ENCODE measurements around the gene REXO4.

The REXO4 gene

DNA sequence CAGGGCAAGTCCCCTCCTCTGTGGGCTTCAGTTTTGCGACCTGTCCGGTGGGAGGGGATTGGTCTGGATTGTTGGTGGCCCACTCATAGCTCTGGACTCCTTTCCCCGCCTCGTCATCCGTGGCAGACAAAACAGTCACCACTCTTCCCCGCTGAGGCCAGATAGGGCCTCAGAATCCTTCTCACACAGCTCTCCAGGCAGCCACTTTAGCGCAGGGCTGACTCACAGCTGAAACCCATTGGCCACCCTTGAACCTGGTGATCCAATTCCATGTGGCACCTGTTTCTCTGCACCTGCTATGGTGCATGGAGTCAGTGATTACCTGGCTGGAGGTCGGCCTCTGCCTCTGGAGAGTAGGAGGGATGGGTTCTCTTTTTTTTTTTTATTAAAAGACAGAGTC, 26.2 kb upstream of the REXO4 start:
- H3K9me2 ChIP-seq (replicated peaks; ENCODE audit: low read depth, low read length) = no peaks in the 10 kb centered on the region
- no peaks in the 10 kb centered on the region for H4K20me1 ChIP-seq (ENCODE audit: insufficient read depth, low read length, poor library complexity, severe bottlenecking)
- H3K4me3 ChIP-seq (ENCODE audit: low read length, poor library complexity, severe bottlenecking) = no peak overlapping the region
- no peak overlapping the region for H2AFZ ChIP-seq (ENCODE audit: low read length)
- H3K9me3 ChIP-seq (ENCODE audit: insufficient read depth, low read depth, low read length) = no peaks in the 10 kb centered on the region
- H3K9ac ChIP-seq (ENCODE audit: low read depth, low read length, poor library complexity, severe bottlenecking) = no peak overlapping the region
- H3K4me2 ChIP-seq (ENCODE audit: low read depth, low read length, poor library complexity, severe bottlenecking) = no peak overlapping the region
- H3K79me2 ChIP-seq (ENCODE audit: insufficient read depth, low read length) = no peaks in the 10 kb centered on the region
- TF ChIP-seq, protein P1, sequence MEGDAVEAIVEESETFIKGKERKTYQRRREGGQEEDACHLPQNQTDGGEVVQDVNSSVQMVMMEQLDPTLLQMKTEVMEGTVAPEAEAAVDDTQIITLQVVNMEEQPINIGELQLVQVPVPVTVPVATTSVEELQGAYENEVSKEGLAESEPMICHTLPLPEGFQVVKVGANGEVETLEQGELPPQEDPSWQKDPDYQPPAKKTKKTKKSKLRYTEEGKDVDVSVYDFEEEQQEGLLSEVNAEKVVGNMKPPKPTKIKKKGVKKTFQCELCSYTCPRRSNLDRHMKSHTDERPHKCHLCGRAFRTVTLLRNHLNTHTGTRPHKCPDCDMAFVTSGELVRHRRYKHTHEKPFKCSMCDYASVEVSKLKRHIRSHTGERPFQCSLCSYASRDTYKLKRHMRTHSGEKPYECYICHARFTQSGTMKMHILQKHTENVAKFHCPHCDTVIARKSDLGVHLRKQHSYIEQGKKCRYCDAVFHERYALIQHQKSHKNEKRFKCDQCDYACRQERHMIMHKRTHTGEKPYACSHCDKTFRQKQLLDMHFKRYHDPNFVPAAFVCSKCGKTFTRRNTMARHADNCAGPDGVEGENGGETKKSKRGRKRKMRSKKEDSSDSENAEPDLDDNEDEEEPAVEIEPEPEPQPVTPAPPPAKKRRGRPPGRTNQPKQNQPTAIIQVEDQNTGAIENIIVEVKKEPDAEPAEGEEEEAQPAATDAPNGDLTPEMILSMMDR (conservative IDR thresholded peaks at IDR 0.05; ENCODE audit: low read length) = no peak
- no peak for TF ChIP-seq EZH2phosphoT487 (IDR thresholded peaks at IDR 0.05; ENCODE audit: borderline replicate concordance)
- H3K27me3 ChIP-seq (ENCODE audit: insufficient read depth, low read length, poor library complexity, severe bottlenecking) = no peaks in the 10 kb centered on the region
- H3K4me1 ChIP-seq (ENCODE audit: insufficient read depth, low read length, poor library complexity, severe bottlenecking) = peaks cover 6% of the 10 kb centered on the region
- no peaks in the 10 kb centered on the region for H3F3A ChIP-seq (ENCODE audit: low read depth)
- H3K36me3 ChIP-seq (ENCODE audit: insufficient read depth, low read length) = no peaks in the 10 kb centered on the region

DNA sequence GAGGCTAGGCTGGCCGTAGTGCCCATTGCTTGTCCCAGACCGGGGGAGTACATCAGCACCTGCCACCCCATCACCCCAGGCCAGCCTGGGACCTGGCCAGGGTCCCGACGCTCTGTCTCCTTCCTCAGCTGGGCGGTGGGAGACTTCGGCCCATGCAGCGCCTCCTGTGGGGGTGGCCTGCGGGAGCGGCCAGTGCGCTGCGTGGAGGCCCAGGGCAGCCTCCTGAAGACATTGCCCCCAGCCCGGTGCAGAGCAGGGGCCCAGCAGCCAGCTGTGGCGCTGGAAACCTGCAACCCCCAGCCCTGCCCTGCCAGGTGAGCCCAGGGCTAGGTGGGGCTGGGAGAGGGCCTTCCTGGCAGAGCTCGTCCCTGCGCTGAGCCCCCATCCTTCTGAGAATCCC, 25.4 kb upstream of the REXO4 start:
- TF ChIP-seq EZH2phosphoT487 (IDR thresholded peaks at IDR 0.05; ENCODE audit: borderline replicate concordance) = no peak
- TF ChIP-seq, protein P1 (conservative IDR thresholded peaks at IDR 0.05; ENCODE audit: low read length) = no peak
- no peak overlapping the region for H2AFZ ChIP-seq (ENCODE audit: low read length)
- no peaks in the 10 kb centered on the region for H3K9me3 ChIP-seq (ENCODE audit: insufficient read depth, low read depth, low read length)
- no peaks in the 10 kb centered on the region for H3F3A ChIP-seq (ENCODE audit: low read depth)
- H3K4me3 ChIP-seq (ENCODE audit: low read length, poor library complexity, severe bottlenecking) = no peak overlapping the region
- no peaks in the 10 kb centered on the region for H3K27me3 ChIP-seq (ENCODE audit: insufficient read depth, low read length, poor library complexity, severe bottlenecking)
- H3K4me2 ChIP-seq (ENCODE audit: low read depth, low read length, poor library complexity, severe bottlenecking) = no peak overlapping the region
- peaks cover 6% of the 10 kb centered on the region for H3K4me1 ChIP-seq (ENCODE audit: insufficient read depth, low read length, poor library complexity, severe bottlenecking)
- no peaks in the 10 kb centered on the region for H4K20me1 ChIP-seq (ENCODE audit: insufficient read depth, low read length, poor library complexity, severe bottlenecking)
- H3K79me2 ChIP-seq (ENCODE audit: insufficient read depth, low read length) = no peaks in the 10 kb centered on the region
- no peak overlapping the region for H3K9ac ChIP-seq (ENCODE audit: low read depth, low read length, poor library complexity, severe bottlenecking)
- H3K9me2 ChIP-seq (replicated peaks; ENCODE audit: low read depth, low read length) = no peaks in the 10 kb centered on the region
- no peaks in the 10 kb centered on the region for H3K36me3 ChIP-seq (ENCODE audit: insufficient read depth, low read length)

DNA sequence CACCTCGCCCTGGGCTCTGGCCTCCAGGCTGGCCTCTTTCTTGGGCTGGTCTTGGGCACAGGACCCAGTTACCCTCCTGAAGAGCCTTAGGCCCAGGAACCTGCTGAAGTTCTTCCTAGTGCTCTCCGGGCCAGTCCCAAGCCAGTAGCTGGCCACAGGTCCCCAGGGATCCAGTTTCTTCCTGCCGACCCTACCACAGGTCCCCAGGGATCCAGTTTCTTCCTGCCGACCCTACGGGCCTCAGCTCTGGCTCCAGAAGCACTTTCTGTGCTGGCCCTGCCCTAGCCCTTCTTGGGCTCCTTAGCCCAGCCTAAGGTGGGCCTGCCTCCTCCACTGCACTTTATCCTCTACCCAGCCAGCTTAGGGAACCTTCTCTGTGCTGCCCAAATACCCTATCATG, 23.8 kb upstream of the REXO4 start:
- no peaks in the 10 kb centered on the region for H3K79me2 ChIP-seq (ENCODE audit: insufficient read depth, low read length)
- H3K9ac ChIP-seq (ENCODE audit: low read depth, low read length, poor library complexity, severe bottlenecking) = peak overlapping the region; percentile 27
- TF ChIP-seq EZH2phosphoT487 (IDR thresholded peaks at IDR 0.05; ENCODE audit: borderline replicate concordance) = no peak
- TF ChIP-seq, protein P1 (conservative IDR thresholded peaks at IDR 0.05; ENCODE audit: low read length) = no peak
- H3K36me3 ChIP-seq (ENCODE audit: insufficient read depth, low read length) = no peaks in the 10 kb centered on the region
- H3K27me3 ChIP-seq (ENCODE audit: insufficient read depth, low read length, poor library complexity, severe bottlenecking) = no peaks in the 10 kb centered on the region
- H4K20me1 ChIP-seq (ENCODE audit: insufficient read depth, low read length, poor library complexity, severe bottlenecking) = no peaks in the 10 kb centered on the region
- H3K9me3 ChIP-seq (ENCODE audit: insufficient read depth, low read depth, low read length) = no peaks in the 10 kb centered on the region
- no peak overlapping the region for H3K4me3 ChIP-seq (ENCODE audit: low read length, poor library complexity, severe bottlenecking)
- H3K9me2 ChIP-seq (replicated peaks; ENCODE audit: low read depth, low read length) = no peaks in the 10 kb centered on the region
- no peaks in the 10 kb centered on the region for H3F3A ChIP-seq (ENCODE audit: low read depth)
- peaks cover 6% of the 10 kb centered on the region for H3K4me1 ChIP-seq (ENCODE audit: insufficient read depth, low read length, poor library complexity, severe bottlenecking)
- no peak overlapping the region for H3K4me2 ChIP-seq (ENCODE audit: low read depth, low read length, poor library complexity, severe bottlenecking)
- no peak overlapping the region for H2AFZ ChIP-seq (ENCODE audit: low read length)
